Limb (tissue), 2 donors: ENCODE results near the gene TRAF3IP1.
"Not testable (repeated sequence)": the region's sequence is repeated elsewhere in the genome, so short reads cannot be mapped to it uniquely, and the experiment has no call there.

Experiments
- DNase-seq, 2 donors: peaks; one replicate each; pipeline ENCODE4 v3.0.0-alpha.2; 2016; ENCODE audit errors: extremely low spot score in 2 of 2

Gene TRAF3IP1

DNA sequence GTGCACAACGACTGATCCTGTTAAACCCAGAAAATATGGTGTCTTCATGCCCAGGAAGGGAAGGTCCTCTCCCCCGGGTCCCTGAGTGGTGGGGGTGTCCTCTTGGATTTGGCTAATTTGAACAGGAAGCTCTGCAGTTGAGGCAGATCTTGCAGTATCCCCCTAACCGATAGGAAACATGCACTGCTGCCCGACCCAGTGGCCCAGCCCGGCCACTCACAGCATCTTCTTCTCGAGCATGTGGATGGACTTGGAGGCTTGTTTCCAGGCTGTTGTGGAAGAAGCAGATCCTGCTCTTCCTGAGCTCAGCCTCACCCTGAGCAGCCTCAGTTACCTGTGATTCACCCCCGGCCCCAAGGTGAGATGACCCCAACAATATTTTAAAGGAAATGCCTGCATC, 60.0 kb downstream of the TRAF3IP1 start:
- DNase-seq: no peak

DNA sequence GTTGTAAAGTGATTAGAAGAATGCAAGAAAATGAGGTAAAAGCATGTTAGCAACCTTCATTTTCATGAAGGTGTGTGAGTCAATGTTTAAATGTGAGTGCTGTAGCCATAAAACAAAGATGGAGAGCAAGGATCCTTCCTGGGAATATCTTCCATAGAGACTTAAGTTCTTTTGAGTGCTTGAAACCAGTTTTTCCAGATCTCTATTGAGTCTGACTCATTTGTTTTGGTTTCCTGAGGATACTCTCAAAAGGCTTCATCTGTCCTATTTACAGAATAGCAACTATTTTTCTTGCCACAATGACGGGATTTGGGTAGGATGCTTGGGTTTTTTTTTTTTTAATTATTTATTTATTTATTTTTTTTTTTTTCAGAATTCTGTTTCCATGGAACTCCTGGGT, 60.5 kb downstream of the TRAF3IP1 start:
- DNase-seq: no peak

DNA sequence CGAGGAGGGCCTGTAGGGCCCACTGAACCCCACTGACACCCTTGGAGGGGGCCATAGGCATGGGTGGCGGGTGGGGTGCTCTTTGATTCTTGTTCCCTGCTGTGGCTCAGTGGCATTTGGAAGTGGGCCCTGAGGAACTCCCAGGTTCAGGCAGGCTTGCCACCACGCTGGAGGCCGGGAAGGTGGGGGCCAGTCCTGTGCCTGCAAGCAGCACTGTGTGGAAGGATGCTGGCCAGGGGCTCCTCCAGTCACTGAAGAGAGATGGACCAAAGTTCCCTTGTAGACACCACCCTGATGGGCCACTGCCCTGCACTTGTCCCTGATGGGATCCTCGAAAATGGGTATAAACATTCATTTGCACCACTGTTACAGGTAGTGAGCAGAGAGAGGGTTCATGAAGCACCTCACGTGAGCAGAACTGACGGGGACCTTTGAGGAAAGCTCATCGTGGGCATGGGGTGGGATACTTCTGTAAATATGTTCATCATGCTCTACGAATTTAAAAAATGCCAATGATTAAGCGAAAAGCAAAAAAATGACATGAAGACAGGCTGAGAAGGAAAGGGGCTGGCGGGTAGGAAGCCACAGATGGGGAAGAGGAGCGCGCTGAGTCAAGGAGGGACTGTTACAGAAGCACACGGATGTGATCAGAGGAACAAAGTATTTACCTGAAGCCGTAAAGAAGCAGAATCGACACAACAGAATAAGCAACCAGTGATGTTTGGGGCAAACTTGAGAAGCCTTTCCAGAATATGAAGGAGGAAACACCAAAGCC, 61.2 kb downstream of the TRAF3IP1 start:
- no peak for DNase-seq

DNA sequence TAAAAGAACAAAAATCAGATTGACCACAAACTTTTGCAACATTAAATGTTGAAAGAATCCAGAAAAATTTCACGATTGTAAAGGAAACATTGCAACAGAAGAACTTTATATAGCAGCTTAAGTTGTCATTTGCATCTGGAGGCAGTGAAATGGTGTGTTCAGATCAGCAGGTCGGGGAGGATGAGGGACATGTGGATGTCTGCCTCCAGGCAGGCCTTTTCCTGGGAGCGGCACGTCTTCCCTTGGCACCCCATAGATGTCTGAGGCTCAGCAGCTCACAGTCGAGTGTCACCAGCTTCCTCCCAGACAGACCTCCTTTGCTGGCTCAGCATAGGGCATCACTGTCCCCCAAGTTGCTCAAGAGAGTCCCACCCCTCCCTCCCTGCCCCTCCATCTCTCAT, 62.1 kb downstream of the TRAF3IP1 start:
- DNase-seq: no peak

DNA sequence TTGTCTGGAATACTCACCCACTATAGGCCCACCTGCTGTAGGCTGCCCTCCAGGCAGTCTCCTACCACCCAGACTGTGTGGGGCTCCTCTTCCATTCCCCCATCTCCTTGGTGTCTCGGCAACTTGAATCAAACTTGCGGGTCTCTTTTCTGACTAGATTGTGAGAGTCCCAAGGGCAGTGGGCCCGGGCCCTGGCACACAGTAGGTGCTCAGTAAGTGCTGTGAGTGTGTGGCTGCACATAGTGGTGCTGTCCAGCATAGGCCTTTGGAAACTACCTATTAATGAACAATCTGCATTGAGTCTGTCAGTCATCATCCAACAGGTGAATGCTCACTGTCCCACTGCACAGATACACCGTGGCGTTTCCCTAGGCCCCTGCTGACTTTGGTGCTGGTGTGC, 62.8 kb downstream of the TRAF3IP1 start:
- no peak for DNase-seq

DNA sequence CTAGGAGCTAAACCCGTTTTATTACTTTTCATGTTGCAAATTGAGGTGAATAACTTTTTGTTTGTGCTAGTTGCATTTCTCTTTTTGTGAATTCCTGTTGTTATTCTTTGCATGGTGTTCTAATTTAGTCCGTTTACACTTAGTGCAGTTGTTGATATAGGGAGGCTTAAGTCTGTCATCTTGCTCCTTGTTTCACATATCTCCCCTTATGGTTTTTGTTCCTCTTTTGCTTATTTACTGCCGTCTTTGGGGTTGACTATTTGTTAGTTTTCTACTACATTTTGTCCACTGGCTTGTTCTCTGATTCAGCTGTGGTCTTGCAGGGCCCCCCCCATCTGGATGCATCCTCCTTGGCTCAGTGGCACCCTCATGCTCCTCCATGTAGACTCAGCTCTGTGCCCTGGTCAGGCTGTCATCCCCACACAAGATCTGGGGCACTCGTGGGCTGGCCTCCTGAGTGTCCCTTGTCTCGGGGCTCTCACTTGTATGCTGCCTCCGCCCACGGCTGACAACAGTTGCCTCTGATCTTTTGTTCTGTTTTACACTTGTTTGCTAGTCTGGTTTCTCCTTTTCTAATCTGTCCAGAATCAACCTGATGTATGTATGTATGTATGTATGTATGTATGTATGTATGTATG, 63.5 kb downstream of the TRAF3IP1 start:
- DNase-seq: no peak

DNA sequence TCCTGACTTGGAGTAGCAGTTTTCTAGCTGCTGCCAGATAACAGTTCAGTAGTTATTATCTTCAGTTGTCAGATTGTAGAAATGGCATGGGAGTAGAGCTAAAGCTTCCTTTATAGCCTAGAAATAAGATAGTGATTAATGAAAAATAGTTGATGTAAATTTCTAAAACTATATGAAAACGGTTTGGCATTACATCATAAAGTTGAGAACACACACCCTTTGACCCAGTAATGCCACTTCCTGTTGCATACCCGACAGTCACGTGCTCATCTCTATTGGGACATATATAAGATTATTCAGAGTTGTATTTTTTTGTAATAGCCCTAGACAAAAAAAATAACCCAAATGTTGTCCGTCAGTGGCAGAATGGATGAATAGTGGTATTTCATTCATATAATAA, 67.0 kb downstream of the TRAF3IP1 start:
- DNase-seq: no peak

DNA sequence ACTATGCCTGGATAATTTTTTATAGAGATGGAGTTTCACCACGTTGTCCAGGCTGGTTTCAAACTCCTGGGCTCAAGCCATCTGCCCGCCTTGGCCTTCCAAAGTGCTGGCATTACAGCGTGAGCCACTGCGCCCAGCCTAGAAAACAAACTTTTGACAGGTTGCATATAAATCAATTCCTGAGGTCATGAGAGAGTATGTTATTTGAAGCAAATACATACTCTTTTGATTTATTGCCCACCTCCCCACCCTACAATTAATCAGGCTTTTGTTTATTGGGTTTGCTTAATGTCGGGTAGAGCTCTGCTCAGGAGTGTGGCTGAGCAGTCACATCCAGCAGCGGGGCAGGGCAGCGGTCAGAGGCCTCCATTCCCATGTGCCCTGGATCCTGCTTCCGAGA, 68.5 kb downstream of the TRAF3IP1 start:
- DNase-seq: no peak

DNA sequence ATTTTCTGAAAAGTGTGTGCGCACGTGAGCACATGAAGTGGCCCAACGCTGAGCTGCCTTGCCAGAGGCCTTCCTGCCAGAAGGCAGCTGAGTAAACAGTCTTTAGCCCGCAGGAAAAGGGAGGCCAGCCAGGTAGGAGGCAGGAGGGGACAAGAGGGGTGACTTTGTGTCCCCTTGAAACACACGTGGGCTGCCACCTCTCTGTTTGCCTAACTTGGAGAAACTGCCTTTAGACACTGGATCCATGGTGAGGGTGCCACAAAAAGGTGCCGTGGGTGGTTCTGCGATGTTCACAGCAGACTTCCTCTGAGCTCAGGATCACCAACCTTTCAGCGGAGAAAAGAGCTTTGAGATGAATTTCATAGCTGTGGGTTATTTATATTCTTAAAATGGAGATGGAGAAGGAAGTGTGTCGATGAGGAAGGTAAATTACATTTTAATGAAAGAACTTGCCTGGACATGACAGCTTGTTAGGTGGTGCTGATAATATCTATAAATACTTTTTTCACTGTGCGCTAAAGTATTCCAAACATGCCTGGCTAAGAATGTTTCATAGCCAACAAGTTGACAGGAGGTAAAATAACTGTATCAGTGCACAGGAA, 69.8 kb downstream of the TRAF3IP1 start:
- no peak for DNase-seq

DNA sequence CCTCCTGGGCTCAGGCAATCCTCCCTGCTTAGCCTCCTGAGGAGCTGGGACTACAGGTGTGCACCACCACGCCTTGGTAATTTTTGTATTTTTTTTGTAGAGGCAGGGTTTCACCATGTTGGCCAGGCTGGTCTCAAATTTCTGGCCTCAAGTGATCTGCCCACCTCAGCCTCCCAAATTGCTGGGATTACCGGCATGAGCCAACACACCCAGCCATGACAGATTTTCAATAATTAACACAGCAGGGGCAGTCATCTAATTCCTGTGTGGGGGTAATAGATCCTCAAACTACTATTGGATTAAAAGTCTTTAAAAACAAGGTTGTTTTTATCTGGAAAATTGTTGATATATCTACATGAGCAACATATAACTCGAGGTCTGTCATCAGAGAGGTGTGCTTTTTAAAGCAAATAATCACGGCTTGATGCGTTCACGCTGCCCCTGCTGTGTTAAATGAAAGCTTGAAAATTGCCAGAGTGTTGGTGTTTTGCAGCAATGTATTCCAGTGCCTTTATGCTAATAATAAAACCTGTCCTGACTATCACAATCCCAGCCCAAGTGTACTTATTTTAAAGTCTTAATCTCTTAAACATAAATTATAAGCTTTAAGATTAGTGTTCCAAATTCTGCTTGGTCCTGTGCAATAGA, 70.8 kb downstream of the TRAF3IP1 start:
- DNase-seq: no peak

DNA sequence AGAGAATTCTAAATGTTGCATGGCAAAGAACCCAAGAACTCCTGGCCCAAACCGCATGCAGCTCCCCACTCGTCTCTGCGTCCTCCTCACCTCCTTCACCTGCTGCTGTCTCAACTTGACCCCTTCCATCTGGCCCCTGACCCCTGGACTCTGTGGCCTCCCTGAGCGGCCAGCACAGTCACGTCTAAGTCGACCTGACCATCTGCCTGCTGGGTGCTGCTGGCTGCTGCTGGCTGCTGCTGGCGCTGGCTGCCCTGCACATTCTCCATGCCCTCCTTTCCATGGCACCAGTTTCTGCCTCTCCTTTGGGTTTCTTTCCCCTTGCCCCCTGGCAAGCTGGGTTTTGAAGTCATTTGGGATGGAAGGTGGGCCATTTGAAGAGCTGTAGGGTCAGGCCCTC, 76.3 kb downstream of the TRAF3IP1 start:
- DNase-seq: no peak

DNA sequence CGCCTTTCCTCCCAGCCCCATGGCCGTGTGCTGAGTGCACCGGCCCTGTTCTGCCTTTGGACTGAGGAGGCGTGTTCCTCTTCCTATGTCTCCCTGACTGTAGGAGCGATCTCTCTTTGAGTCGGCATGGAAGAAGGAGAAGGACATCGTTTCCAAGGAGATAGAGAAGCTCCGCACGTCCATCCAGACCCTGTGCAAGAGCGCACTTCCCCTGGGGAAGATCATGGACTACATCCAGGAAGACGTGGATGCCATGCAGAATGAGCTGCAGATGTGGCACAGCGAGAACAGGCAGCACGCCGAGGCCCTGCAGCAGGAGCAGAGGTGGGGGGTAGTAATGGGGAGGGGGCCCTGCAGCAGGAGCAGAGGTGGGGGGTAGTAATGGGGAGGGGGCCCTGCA, 77.0 kb downstream of the TRAF3IP1 start:
- no peak for DNase-seq

DNA sequence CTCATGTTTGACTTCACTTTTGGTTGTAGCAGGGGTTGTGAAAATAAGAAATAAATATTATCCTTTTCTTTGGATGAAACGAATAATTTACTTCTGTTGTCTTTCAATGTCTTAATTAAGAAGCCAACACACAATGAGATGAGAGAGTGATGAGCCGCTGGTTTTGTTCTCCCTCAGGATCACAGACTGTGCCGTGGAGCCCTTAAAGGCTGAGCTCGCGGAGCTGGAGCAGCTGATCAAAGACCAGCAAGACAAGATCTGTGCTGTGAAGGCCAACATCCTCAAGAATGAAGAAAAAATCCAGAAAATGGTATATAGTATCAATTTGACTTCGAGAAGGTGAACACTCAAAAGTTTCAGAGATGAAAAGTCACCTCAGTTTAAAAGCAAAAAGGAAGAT, 78.3 kb downstream of the TRAF3IP1 start:
- DNase-seq: no peak

DNA sequence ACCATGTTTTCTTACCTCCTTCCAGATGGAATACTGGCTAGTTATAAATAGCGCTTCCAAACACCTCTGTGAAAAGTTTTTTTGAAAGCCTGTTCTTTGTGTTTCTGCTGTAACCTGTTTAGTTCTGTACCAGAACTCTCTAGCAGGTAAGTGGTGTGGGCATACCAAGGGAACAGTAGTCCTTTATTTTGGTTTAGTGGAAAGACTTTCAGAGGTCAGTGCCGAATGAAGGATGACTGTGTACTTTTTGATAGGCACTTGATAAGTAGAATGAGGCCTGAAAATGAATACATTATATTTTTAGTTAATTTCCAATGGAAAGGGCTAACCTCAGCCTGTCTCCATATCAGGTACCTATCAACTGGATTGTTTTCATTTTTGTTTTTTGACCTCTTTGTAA, 78.8 kb downstream of the TRAF3IP1 start:
- no peak for DNase-seq

DNA sequence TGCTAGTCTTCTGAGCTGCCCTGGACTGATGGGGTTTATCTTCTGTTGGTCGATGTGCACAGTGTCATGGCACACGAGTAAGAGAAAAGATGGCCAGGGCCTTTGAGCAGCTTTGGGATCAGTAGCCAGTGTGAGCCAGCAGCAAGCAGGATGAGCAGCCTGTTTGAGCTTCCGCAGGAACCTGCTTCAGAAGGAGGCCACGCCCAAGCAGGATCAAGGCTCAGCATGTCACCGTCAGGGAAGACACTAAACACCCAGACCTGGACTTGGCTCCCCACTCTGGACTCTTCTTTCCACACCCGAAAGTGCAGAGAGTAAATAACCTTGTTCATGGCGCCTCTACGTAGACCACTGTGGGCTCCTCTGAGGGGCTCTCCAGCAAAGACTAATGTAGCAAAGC, 81.2 kb downstream of the TRAF3IP1 start:
- DNase-seq: no peak

DNA sequence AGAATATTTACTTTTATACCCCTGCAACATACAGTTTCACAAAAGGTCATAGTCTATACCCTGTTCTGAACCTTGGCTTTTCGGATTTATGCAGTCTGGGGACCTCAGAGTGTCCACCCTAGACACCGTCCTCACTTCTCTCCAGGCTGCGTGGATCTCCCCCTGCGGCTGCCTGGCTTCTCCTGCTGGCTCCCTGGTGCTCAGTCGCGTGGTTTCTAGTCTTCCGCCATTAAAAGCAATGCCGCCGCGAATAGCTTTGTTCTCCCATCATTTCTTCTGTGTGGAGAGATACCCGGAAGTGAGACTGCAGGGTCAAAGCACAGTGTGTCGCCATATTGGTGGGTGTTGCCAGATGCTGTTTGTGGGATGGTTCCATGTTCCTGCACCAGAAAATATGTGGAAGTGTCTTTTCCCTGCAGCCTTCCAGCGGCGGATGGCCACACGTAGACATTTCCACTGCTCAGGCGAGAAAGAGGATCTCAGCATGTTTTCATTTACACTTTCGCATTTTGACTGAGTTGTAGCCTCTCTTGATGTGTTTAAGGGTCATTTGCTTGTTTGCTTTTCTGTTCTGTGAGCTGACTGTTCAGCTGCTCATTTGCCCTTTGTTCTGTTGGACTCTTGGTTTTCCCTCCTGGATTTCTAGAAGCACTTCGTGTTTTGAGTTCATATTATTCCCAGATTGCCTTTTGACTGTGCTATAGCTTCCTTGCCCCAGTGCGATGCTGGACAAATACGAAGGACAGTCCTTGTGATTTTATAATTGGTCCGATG, 83.5 kb downstream of the TRAF3IP1 start:
- no peak for DNase-seq

DNA sequence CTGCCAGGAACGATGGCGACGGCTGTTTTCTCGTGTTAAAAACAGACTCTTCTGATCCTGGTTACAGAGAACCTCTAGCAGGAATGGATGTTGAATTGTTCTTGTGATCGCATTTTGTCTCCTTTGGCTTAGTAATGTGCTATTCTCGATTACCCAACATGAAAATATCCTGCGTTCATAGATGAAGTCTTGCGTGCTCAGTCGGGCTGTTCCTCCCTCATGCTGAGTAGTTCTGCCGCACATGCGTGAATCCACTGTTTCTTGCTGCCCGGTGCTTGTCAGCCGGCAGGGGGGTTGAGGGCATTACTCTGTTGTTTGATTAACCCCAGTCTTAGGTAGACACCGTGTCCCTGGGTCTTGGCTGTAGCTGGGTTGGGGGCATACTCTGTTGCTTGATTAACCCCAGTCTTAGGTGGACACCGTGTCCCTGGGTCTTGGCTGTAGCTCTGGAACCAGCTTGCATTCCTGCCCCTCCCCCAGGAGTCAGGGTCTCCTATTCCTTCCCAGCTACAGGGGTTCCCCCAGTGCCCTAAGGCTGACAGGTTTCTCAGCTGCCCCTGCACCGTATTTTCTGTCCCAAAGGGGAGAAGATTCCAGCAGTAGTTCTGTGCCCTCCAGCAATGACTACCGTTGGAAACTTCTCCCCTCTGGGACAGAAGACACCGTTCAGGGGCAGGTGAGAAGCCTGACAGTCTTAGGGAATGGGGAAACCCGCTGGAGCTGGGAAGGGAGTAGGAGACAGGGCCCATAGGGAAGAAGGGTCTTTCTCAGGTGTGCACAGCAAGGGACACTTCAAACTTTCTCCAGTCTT, 84.3 kb downstream of the TRAF3IP1 start:
- no peak for DNase-seq

DNA sequence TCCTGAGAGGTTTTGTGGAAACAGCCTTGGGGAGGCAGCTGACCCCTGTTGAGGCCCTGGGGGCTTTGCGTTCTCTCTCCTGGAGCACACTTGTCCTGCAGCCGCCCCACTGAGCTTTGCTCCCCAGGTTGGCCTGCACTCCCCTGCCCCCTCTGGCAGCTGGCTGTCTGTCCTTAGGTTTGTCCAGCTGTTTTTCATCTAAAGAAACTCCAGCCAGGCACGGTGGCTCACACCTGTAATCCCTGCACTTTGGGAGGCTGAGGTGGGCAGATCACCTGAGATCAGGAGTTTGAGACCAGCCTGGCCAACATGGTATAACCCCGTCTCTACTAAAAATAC, 84.9 kb downstream of the TRAF3IP1 start:
- DNase-seq: not testable (repeated sequence)

DNA sequence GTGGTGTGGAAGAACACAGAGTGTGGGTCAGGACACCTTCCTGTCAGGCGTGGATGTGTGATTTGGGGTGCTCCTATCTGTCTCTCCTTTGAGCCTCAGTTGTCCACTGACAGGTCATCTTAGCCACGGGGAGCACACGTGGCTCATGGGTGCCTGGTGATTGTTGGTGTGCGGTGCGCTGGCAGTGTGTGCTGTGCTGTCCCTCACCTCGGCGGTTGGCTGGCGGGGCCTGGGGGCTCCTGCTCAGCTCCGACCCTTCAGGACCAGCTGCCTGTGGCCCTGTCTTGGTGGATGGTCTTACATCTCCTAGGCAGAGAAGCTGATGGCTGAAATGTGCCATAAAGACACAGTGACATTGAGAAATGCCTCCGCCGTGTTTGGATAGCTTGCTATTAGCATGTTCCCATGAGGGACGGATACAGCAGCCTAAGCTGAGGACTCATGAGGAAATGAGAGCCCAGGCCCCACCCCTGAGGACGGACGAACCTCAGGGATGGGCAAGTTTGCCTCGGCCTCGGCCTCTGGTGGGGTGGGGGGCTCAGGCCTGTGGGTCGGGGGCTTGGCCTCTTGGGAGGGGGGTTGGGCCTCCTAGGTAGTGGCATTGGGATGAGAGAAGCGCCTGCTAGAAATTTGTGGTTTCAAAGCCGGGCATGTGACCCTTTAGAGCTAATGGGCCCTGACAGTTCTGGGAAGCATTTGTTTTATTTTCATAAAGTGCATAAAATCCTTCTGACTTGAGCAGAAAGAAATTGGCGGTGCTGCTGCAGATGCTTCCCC, 86.1 kb downstream of the TRAF3IP1 start:
- no peak for DNase-seq

DNA sequence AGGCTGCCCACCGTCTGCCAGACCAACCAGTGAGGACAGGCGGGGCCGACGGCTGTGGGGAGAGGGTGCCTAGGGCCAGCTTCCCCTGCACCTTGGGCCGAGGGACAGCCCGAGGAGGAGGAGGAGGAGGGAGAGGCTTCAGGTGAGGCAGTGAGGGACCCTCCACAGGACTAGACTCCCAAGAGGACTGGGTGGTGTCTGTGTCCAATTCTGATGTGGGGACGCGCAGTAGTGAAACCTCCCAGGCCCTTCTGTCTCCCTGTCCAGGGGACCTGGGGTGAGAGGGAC, 86.6 kb downstream of the TRAF3IP1 start:
- DNase-seq: no peak
